ENCODE results near the gene COMMD9. TPM values are rescaled to one million over a fixed set of nuclear protein-coding genes. Genes with fewer than 3 reads are reported as not detected.

The COMMD9 gene
- total RNA-seq, 1 donor from 2014 or later, result 72.2 TPM

GRCh38 chr11:36258730-36259360 is 30.4 kb downstream of the COMMD9 start:
- Mint-ChIP-seq H3K27ac (ENCODE audit: unreplicated experiment) (peak overlapping the region; percentile 87), H3K4me3 (ENCODE audit: unreplicated experiment) (no peak overlapping the region), H3K36me3 (ENCODE audit: unreplicated experiment) (no peaks in the 10 kb centered on the region), H3K9me3 (ENCODE audit: unreplicated experiment) (peaks cover 12% of the 10 kb centered on the region), H3K27me3 (ENCODE audit: unreplicated experiment) (peaks cover 7% of the 10 kb centered on the region), H3K4me1 (ENCODE audit: low read depth, unreplicated experiment) (peaks cover 28% of the 10 kb centered on the region)
- peak; percentile 67 for TF ChIP-seq CTCF (IDR thresholded peaks at IDR 0.05; ENCODE audit: partially characterized antibody, unreplicated experiment)
- peak; percentile 78 for DNase-seq

- peak overlapping the region; percentile 87 for H3K27ac Mint-ChIP-seq (ENCODE audit: unreplicated experiment)
- H3K36me3 Mint-ChIP-seq (ENCODE audit: unreplicated experiment), result no peaks in the 10 kb centered on the region
- TF ChIP-seq CTCF (IDR thresholded peaks at IDR 0.05; ENCODE audit: partially characterized antibody, unreplicated experiment), result no peak
- H3K9me3 Mint-ChIP-seq (ENCODE audit: unreplicated experiment), result peaks cover 22% of the 10 kb centered on the region
- H3K27me3 Mint-ChIP-seq (ENCODE audit: unreplicated experiment), result peaks cover 16% of the 10 kb centered on the region
- H3K4me1 Mint-ChIP-seq (ENCODE audit: low read depth, unreplicated experiment), result peaks cover 38% of the 10 kb centered on the region
- DNase-seq, result no peak
- no peak overlapping the region for H3K4me3 Mint-ChIP-seq (ENCODE audit: unreplicated experiment)
Measured at GRCh38 chr11:36257351-36257750, 31.9 kb downstream of the COMMD9 start.

GRCh38 chr11:36254713-36255112 is 34.5 kb downstream of the COMMD9 start:
- Mint-ChIP-seq H3K9me3 (ENCODE audit: unreplicated experiment) (peaks cover 26% of the 10 kb centered on the region), H3K4me3 (ENCODE audit: unreplicated experiment) (no peak overlapping the region), H3K4me1 (ENCODE audit: low read depth, unreplicated experiment) (peaks cover 41% of the 10 kb centered on the region), H3K27me3 (ENCODE audit: unreplicated experiment) (peaks cover 16% of the 10 kb centered on the region), H3K27ac (ENCODE audit: unreplicated experiment) (no peak overlapping the region), H3K36me3 (ENCODE audit: unreplicated experiment) (peaks cover 11% of the 10 kb centered on the region)
- TF ChIP-seq CTCF (IDR thresholded peaks at IDR 0.05; ENCODE audit: partially characterized antibody, unreplicated experiment), result no peak
- no peak for DNase-seq

- H3K4me1 Mint-ChIP-seq (ENCODE audit: low read depth, unreplicated experiment), result peaks cover 31% of the 10 kb centered on the region
Measured at GRCh38 chr11:36253238-36253637, 36.0 kb downstream of the COMMD9 start.

More at GRCh38 chr11:36253238-36253637, 36.0 kb downstream of the COMMD9 start:
- Mint-ChIP-seq H3K4me3 (ENCODE audit: unreplicated experiment) (peak overlapping the region; percentile 67), H3K36me3 (ENCODE audit: unreplicated experiment) (peaks cover 11% of the 10 kb centered on the region), H3K27ac (ENCODE audit: unreplicated experiment) (peak overlapping the region; percentile 97), H3K9me3 (ENCODE audit: unreplicated experiment) (peaks cover 20% of the 10 kb centered on the region), H3K27me3 (ENCODE audit: unreplicated experiment) (peaks cover 14% of the 10 kb centered on the region)
- TF ChIP-seq CTCF (IDR thresholded peaks at IDR 0.05; ENCODE audit: partially characterized antibody, unreplicated experiment), result no peak
- DNase-seq, result peak; percentile 78

All from glutamatergic neuron (in vitro differentiated cells).